Measurements from ENCODE around the gene FBXL16.
A peak's percentile ranks its signal among the peaks of the same experiment; 100 is the strongest.
"Not testable (repeated sequence)": the region's sequence is repeated elsewhere in the genome, so short reads cannot be mapped to it uniquely, and the experiment has no call there.

FBXL16 gene

GRCh38 chr16:722835-723633 is 17.4 kb upstream of the FBXL16 start:
- DNase-seq (ENCODE audit: low spot score), result no peak

GRCh38 chr16:721765-722540 is 16.4 kb upstream of the FBXL16 start:
- no peak for DNase-seq (ENCODE audit: low spot score)

GRCh38 chr16:720990-721764 is 15.6 kb upstream of the FBXL16 start, which contains the start of gene ANTKMT:
ANTKMT (plus strand) TSS chr16:721146; CDS start chr16:721275, 129 bp downstream.
- peak; percentile 71 for DNase-seq (ENCODE audit: low spot score)

GRCh38 chr16:720447-720989 is 14.9 kb upstream of the FBXL16 start:
- DNase-seq (ENCODE audit: low spot score), result no peak

GRCh38 chr16:719815-720446 is 14.3 kb upstream of the FBXL16 start:
- DNase-seq (ENCODE audit: low spot score), result no peak

- DNase-seq (ENCODE audit: low spot score), result no peak
These were observed 13.3 kb upstream of the FBXL16 start for GRCh38 chr16:718922-719321.

GRCh38 chr16:718389-718788 is 12.8 kb upstream of the FBXL16 start:
- DNase-seq (ENCODE audit: low spot score), result no peak

- DNase-seq (ENCODE audit: low spot score), result no peak
These were observed 12.0 kb upstream of the FBXL16 start for GRCh38 chr16:717450-718245.

GRCh38 chr16:716768-717325 is 11.2 kb upstream of the FBXL16 start:
- no peak for DNase-seq (ENCODE audit: low spot score)

GRCh38 chr16:716200-716568 is 10.6 kb upstream of the FBXL16 start:
- no peak for DNase-seq (ENCODE audit: low spot score)

GRCh38 chr16:715477-716199 is 10.0 kb upstream of the FBXL16 start:
- DNase-seq (ENCODE audit: low spot score), result no peak

- DNase-seq (ENCODE audit: low spot score), result peak; percentile 70
These were observed 9.2 kb upstream of the FBXL16 start, which contains the start of gene METRN for GRCh38 chr16:714558-715476. METRN (plus strand) TSS chr16:715118; CDS start chr16:715290, 172 bp downstream.

- no peak for DNase-seq (ENCODE audit: low spot score)
These were observed 8.5 kb upstream of the FBXL16 start for GRCh38 chr16:714079-714478.

- not testable (repeated sequence) for DNase-seq (ENCODE audit: low spot score)
These were observed 7.2 kb upstream of the FBXL16 start for GRCh38 chr16:712740-713250.

GRCh38 chr16:711548-712320 is 6.1 kb upstream of the FBXL16 start:
- peak; percentile 71 for DNase-seq (ENCODE audit: low spot score)

- no peak for DNase-seq (ENCODE audit: low spot score)
These were observed 5.5 kb upstream of the FBXL16 start for GRCh38 chr16:711084-711483.

- DNase-seq (ENCODE audit: low spot score), result no peak
These were observed 5.0 kb upstream of the FBXL16 start for GRCh38 chr16:710500-711075.
